ENCODE measurements around the gene FKBP2. TPM values are rescaled to one million over a fixed set of nuclear protein-coding genes. Genes with fewer than 3 reads are reported as not detected.

FKBP2 gene
- total RNA-seq, 1 experiment from 2014 or later, result 70.2 TPM

- Histone ChIP-seq H3K4me3 (ENCODE audit: low read depth, low read length) (no peak overlapping the region), H3K36me3 (ENCODE audit: control insufficient read depth, insufficient read depth, low read length) (peaks cover 4% of the 10 kb centered on the region), H3K27me3 (replicated peaks; ENCODE audit: control insufficient read depth, insufficient read depth, low read length) (no peaks in the 10 kb centered on the region), H3K9me3 (no peaks in the 10 kb centered on the region), H3K4me1 (peaks cover 15% of the 10 kb centered on the region)
- no peaks in the 10 kb centered on the region for H3K9me3 Mint-ChIP-seq (ENCODE audit: unreplicated experiment)
- ChIA-PET POLR2A (no interaction called here), CTCF (interaction anchor here (1.6 kb wide), 1 partner anchor 16 kb away, joined by 4 read pairs; the partner anchor contains the start of gene PLCB3)
- H3K27ac Mint-ChIP-seq (ENCODE audit: unreplicated experiment), result no peak overlapping the region
- no peak overlapping the region for H3K4me3 Mint-ChIP-seq (ENCODE audit: unreplicated experiment)
- peaks cover 17% of the 10 kb centered on the region for H3K4me1 Mint-ChIP-seq (ENCODE audit: low read depth, unreplicated experiment)
- peaks cover 86% of the 10 kb centered on the region for H3K36me3 Mint-ChIP-seq (ENCODE audit: insufficient read depth, unreplicated experiment)
- intact Hi-C loops (cut with micrococcal nuclease; ENCODE audit: unreplicated experiment), result no loop called here
- DNase-seq, result no peak
- H3K27me3 Mint-ChIP-seq (ENCODE audit: insufficient read depth, unreplicated experiment), result no peaks in the 10 kb centered on the region
- TF ChIP-seq CTCF (IDR thresholded peaks at IDR 0.05; ENCODE audit: insufficient read depth in 1 of 2, low read depth in 1 of 2, low read length in 1 of 2, severe bottlenecking in 1 of 2, unreplicated experiment in 1 of 2), result no peak
- no TSS peak for BruUV-seq (replicated peaks)
Observed at GRCh38 chr11:64266339-64266738, 25.4 kb downstream of the FKBP2 start.

- TF ChIP-seq CTCF (IDR thresholded peaks at IDR 0.05; ENCODE audit: insufficient read depth in 1 of 2, low read depth in 1 of 2, low read length in 1 of 2, severe bottlenecking in 1 of 2, unreplicated experiment in 1 of 2), result no peak
- H3K9me3 ChIP-seq, result no peaks in the 10 kb centered on the region
- ChIA-PET POLR2A (interaction anchor here (3.5 kb wide), 1 partner anchor 21 kb away, joined by 22 read pairs; the partner anchor contains the start of gene PPP1R14B), CTCF (interaction anchor here (0.7 to 1.6 kb wide), 2 partner anchors 17 to 77 kb away, joined by 4 to 7 read pairs; partner anchors contain the start of gene PLCB3)
- BruUV-seq (replicated peaks), result no TSS peak
- Mint-ChIP-seq H3K9me3 (ENCODE audit: unreplicated experiment) (no peaks in the 10 kb centered on the region), H3K36me3 (ENCODE audit: insufficient read depth, unreplicated experiment) (peaks cover 88% of the 10 kb centered on the region), H3K4me3 (ENCODE audit: unreplicated experiment) (peak overlapping the region; percentile 89), H3K27me3 (ENCODE audit: insufficient read depth, unreplicated experiment) (no peaks in the 10 kb centered on the region), H3K4me1 (ENCODE audit: low read depth, unreplicated experiment) (peaks cover 17% of the 10 kb centered on the region), H3K27ac (ENCODE audit: unreplicated experiment) (peak overlapping the region; percentile 95)
- DNase-seq, result no peak
- no peaks in the 10 kb centered on the region for H3K27me3 ChIP-seq (replicated peaks; ENCODE audit: control insufficient read depth, insufficient read depth, low read length)
- no peak overlapping the region for H3K4me3 ChIP-seq (ENCODE audit: low read depth, low read length)
- H3K4me1 ChIP-seq, result peaks cover 21% of the 10 kb centered on the region
- intact Hi-C loops (cut with micrococcal nuclease; ENCODE audit: unreplicated experiment), result no loop called here
- H3K36me3 ChIP-seq (ENCODE audit: control insufficient read depth, insufficient read depth, low read length), result peaks cover 4% of the 10 kb centered on the region
Observed at GRCh38 chr11:64267207-64267945, 26.5 kb downstream of the FKBP2 start.

- Histone ChIP-seq H3K9me3 (no peaks in the 10 kb centered on the region), H3K36me3 (ENCODE audit: control insufficient read depth, insufficient read depth, low read length) (peaks cover 4% of the 10 kb centered on the region), H3K4me1 (peaks cover 21% of the 10 kb centered on the region), H3K4me3 (ENCODE audit: low read depth, low read length) (peak overlapping the region; percentile 85), H3K27me3 (replicated peaks; ENCODE audit: control insufficient read depth, insufficient read depth, low read length) (no peaks in the 10 kb centered on the region)
- Mint-ChIP-seq H3K27ac (ENCODE audit: unreplicated experiment) (peak overlapping the region; percentile 95), H3K36me3 (ENCODE audit: insufficient read depth, unreplicated experiment) (peaks cover 80% of the 10 kb centered on the region), H3K4me1 (ENCODE audit: low read depth, unreplicated experiment) (peaks cover 17% of the 10 kb centered on the region), H3K4me3 (ENCODE audit: unreplicated experiment) (peak overlapping the region; percentile 89), H3K27me3 (ENCODE audit: insufficient read depth, unreplicated experiment) (no peaks in the 10 kb centered on the region), H3K9me3 (ENCODE audit: unreplicated experiment) (no peaks in the 10 kb centered on the region)
- no TSS peak for BruUV-seq (replicated peaks)
- peak; percentile 73 to 85 for DNase-seq
- POLR2A ChIA-PET, result interaction anchor here (0.5 to 3.5 kb wide), 4 partner anchors 22 to 49 kb away, joined by 3 to 22 read pairs (median 9); partner anchors contain the start of genes FKBP2, PPP1R14B, PRDX5 and TRMT112
- CTCF ChIA-PET, result interaction anchor here (0.7 to 2.7 kb wide), 5 partner anchors 16 to 78 kb away, joined by 4 to 17 read pairs (median 12); partner anchors contain the start of genes CATSPERZ and PLCB3
- TF ChIP-seq CTCF (IDR thresholded peaks at IDR 0.05; ENCODE audit: insufficient read depth in 1 of 2, low read depth in 1 of 2, low read length in 1 of 2, severe bottlenecking in 1 of 2, unreplicated experiment in 1 of 2), result peak in 1 of 2 experiments; percentile 2
- intact Hi-C loops (cut with micrococcal nuclease; ENCODE audit: unreplicated experiment), result no loop called here
Observed at GRCh38 chr11:64268025-64268892, 27.4 kb downstream of the FKBP2 start.
